DND-41 (cell line): ENCODE measurements around the gene PUSL1.

Experiments
- EZH2 ChIP-seq: IDR thresholded peaks from 3 replicates; pipeline ENCODE4 v1.6.1; 2012; ENCODE audit warnings: borderline replicate concordance, low read depth, mild to moderate bottlenecking, moderate library complexity, low read length, inconsistent platforms; ENCODE audit not compliant: severe bottlenecking
- TF ChIP-seq, protein P1 (sequence below): IDR thresholded peaks from 2 replicates; pipeline ENCODE4 v1.5.1; 2012; ENCODE audit warnings: borderline replicate concordance, low read length, moderate library complexity, mild to moderate bottlenecking; ENCODE audit not compliant: poor library complexity, severe bottlenecking; ENCODE audit errors: extremely low read depth

DNA sequence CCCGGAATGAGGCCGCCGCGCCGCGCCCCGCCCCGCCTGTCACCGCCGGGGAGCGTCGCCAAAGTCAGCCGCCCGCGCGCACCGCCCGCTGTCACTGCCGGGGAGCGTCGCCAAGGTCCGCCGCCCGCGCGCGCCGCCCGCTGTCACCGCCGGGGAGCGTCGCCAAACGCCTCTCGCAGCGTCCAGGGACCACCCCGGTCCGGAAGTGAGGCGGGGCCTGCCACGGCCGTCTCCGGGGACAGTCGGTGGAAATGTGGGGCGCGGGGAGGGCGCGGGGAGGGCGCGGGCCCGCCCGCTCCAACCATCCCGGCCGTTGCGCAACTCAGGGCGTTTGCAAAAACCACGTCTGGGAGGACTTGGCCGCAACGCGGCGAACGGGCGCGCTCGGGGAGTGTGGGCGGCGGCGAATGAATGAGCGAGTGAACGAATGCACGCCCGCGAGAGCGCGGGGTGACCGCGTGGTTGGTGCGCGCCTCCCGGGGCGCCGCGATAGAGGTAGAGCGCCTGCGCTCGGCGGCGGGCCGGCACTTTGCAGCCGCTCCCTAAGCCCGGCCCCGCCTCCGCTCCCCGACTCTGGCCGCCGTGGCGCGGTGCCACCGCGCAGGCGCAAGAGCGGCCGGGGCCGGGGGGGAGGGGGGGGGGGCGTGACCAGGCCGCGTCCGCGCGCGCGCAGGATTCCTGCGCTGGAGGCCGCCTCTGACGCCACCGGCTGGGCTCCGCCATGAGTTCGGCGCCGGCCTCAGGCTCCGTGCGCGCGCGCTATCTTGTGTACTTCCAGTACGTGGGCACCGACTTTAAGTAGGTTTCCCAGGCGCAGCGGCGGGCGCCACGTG lies at the start of gene PUSL1, which contains the start of gene ACAP3:
- TF ChIP-seq, protein P1, sequence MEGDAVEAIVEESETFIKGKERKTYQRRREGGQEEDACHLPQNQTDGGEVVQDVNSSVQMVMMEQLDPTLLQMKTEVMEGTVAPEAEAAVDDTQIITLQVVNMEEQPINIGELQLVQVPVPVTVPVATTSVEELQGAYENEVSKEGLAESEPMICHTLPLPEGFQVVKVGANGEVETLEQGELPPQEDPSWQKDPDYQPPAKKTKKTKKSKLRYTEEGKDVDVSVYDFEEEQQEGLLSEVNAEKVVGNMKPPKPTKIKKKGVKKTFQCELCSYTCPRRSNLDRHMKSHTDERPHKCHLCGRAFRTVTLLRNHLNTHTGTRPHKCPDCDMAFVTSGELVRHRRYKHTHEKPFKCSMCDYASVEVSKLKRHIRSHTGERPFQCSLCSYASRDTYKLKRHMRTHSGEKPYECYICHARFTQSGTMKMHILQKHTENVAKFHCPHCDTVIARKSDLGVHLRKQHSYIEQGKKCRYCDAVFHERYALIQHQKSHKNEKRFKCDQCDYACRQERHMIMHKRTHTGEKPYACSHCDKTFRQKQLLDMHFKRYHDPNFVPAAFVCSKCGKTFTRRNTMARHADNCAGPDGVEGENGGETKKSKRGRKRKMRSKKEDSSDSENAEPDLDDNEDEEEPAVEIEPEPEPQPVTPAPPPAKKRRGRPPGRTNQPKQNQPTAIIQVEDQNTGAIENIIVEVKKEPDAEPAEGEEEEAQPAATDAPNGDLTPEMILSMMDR, result no peak
- no peak for TF ChIP-seq EZH2
